GM12878 (cell line): ENCODE measurements around the gene SHCBP1L. TPM values are rescaled to one million over a fixed set of nuclear protein-coding genes. Genes with fewer than 3 reads are reported as not detected.

Experiments
- ATAC-seq: fragments of 200-7000 bp; cut with Tn5 transposase; 3 replicates; pipeline ENCODE4 v1.9.1; 2020; ENCODE audit warnings: mild to moderate bottlenecking, moderate library complexity
- BruUV-seq: library from RNA; stranded (reverse); fragments of 400-500 nt; replicated peaks from 2 replicates; lab custom pipeline; 2021; lab: Mats Ljungman, UMichigan
- CTCF ChIA-PET: fragments of 300-600 bp; sonication (Branson Sonifier 250); formaldehyde crosslinking; extraction: SDS; loops from one replicate; lab custom pipeline; 2021; ENCODE audit warnings: inconsistent platforms; lab: Yijun Ruan, JAX
- POLR2A ChIA-PET: fragments of 350-600 bp; formaldehyde crosslinking; extraction: SDS; loops from one replicate; lab custom pipeline; 2021; ENCODE audit warnings: inconsistent platforms; lab: Charles Lee
- RAD21 ChIA-PET: fragments of 300-600 bp; sonication (Branson Sonifier 250); formaldehyde crosslinking; loops from one replicate; lab custom pipeline; 2023; ENCODE audit warnings: antibody characterized with exemption; ENCODE audit not compliant: unreplicated experiment; lab: Charles Lee
- SMC1A ChIA-PET: fragments of 300-600 bp; sonication (Branson Sonifier 250); formaldehyde crosslinking; loops from one replicate; lab custom pipeline; 2023; ENCODE audit not compliant: unreplicated experiment, uncharacterized antibody; lab: Charles Lee
- DNase-seq: peaks from one replicate; pipeline ENCODE4 v3.0.0-alpha.2; 2011; ENCODE audit warnings: low read depth, low spot score
- FAIRE-seq: peaks from 3 replicates; lab custom pipeline; 2011; peaks lifted over from hg19 to GRCh38; lab: Jason Lieb, UNC
- H2AFZ ChIP-seq: 2 replicates; pipeline ENCODE4 v1.6.0; 2011; ENCODE audit warnings: low read depth, low read length, control low read depth; ENCODE audit not compliant: control insufficient read depth
- H3K27ac ChIP-seq: 2 replicates; pipeline ENCODE4 v1.5.1; 2011; ENCODE audit warnings: control low read depth; ENCODE audit not compliant: control insufficient read depth, insufficient read depth
- H3K27me3 ChIP-seq, 2 experiments: replicated peaks in 1 of 2; 2 replicates each; pipeline versions ENCODE4 v1.6.0 to v1.6.1; 2011; ENCODE audit warnings: low read length in 1 of 2; ENCODE audit not compliant: control insufficient read depth in 2 of 2, insufficient read depth in 2 of 2
- H3K36me3 ChIP-seq, 2 experiments: 2 replicates each; pipeline ENCODE4 v1.5.1; 2011; ENCODE audit warnings: low read length in 1 of 2; ENCODE audit not compliant: control insufficient read depth in 2 of 2, insufficient read depth in 2 of 2
- H3K4me1 ChIP-seq: 2 replicates; pipeline ENCODE4 v1.6.1; 2011; ENCODE audit warnings: mild to moderate bottlenecking, low read length, moderate library complexity, mixed read lengths; ENCODE audit not compliant: control insufficient read depth, insufficient read depth
- H3K4me2 ChIP-seq: 2 replicates; pipeline ENCODE4 v1.6.0; 2011; ENCODE audit warnings: control low read depth; ENCODE audit not compliant: control insufficient read depth, insufficient read depth
- H3K4me3 ChIP-seq: fragments of 200-600 bp; sonication (generic); 2 replicates; pipeline ENCODE4 v1.5.1; 2016
- H3K79me2 ChIP-seq: 2 replicates; pipeline ENCODE4 v1.6.0; 2011; ENCODE audit warnings: low read length; ENCODE audit not compliant: control insufficient read depth, insufficient read depth
- H3K9ac ChIP-seq: 2 replicates; pipeline ENCODE4 v1.8.0; 2011; ENCODE audit warnings: low read length, control low read depth, mixed read lengths; ENCODE audit not compliant: control insufficient read depth, insufficient read depth
- H3K9me3 ChIP-seq: replicated peaks from 3 replicates; pipeline ENCODE4 v1.5.1; 2011; ENCODE audit warnings: mild to moderate bottlenecking, low read length; ENCODE audit not compliant: control insufficient read depth, insufficient read depth
- H4K20me1 ChIP-seq: 2 replicates; pipeline ENCODE4 v1.6.0; 2011; ENCODE audit not compliant: control insufficient read depth, insufficient read depth
- CHD4 ChIP-seq: fragments of 200-600 bp; sonication (generic); IDR thresholded peaks from 2 replicates; pipeline ENCODE4 v1.6.1; 2016; ENCODE audit warnings: mild to moderate bottlenecking
- E4F1 ChIP-seq: fragments of 450-650 bp; IDR thresholded peaks from 2 replicates; pipeline ENCODE4 v1.6.1; 2018; ENCODE audit warnings: borderline replicate concordance, mild to moderate bottlenecking; ENCODE audit not compliant: partially characterized antibody
- MXI1 ChIP-seq: fragments of 150-350 bp; IDR thresholded peaks from 2 replicates; pipeline ENCODE4 v1.6.1; 2011; ENCODE audit warnings: low read depth, mild to moderate bottlenecking, inconsistent platforms, low read length, improper control_type of control experiment
- POLR2AphosphoS5 ChIP-seq: IDR thresholded peaks from 2 replicates; pipeline ENCODE4 v1.6.1; 2011; ENCODE audit warnings: mild to moderate bottlenecking, low read length, inconsistent platforms
- SRF ChIP-seq, 2 experiments: IDR thresholded peaks; 2 replicates each; pipeline ENCODE4 v1.6.1; 2011; ENCODE audit warnings: low read depth in 2 of 2, low read length in 2 of 2, mild to moderate bottlenecking in 1 of 2, moderate library complexity in 1 of 2
- STAT1 ChIP-seq: fragments of 450-650 bp; conservative IDR thresholded peaks from 2 replicates; pipeline ENCODE4 v1.6.1; 2014; ENCODE audit warnings: antibody characterized with exemption, mild to moderate bottlenecking
- ZBTB40 ChIP-seq: fragments of 450-650 bp; IDR thresholded peaks from 2 replicates; pipeline ENCODE4 v1.6.1; 2016; ENCODE audit warnings: mild to moderate bottlenecking, moderate library complexity, borderline replicate concordance
- WGBS: methylation state at CpG from one replicate; pipeline ENCODE4 v1.1.6; 2016; ENCODE audit warnings: low lambda C conversion rate; ENCODE audit not compliant: insufficient replicate concordance, insufficient coverage; ENCODE audit errors: missing lambda C conversion rate; 5-methylcytosine and 5-hydroxymethylcytosine counted together
- in situ Hi-C: fragments of 300-500 bp; cut with MboI; formaldehyde crosslinking; loops from 9 replicates; pipeline ENCODE4 v1.14.3; 2018; ENCODE audit warnings: mixed read lengths
- intact Hi-C: fragments of 100-400 bp; cut with micrococcal nuclease; formaldehyde crosslinking; loops from one replicate; pipeline ENCODE4 v1.14.2; 2022; ENCODE audit not compliant: unreplicated experiment
- polyA plus RNA-seq, 11 experiments: library from polyadenylated mRNA; depleted of rRNA in 4 of 11; unstranded in 6 of 11; stranded (reverse) in 5 of 11; fragments of >200 nt; fragmentation: Nextera tagmentation in 4 of 11; fragmentation: Illumina TruSeq in 1 of 11; extraction: Ambion mirVana in 4 of 11; extraction: Trizol in 1 of 11; gene quantifications; 1 replicate in 1 of 11; 2 replicates in 10 of 11; pipeline versions ENCODE4 v1.2.1 to v1.2.3, GENCODE V29; 2011 to 2016; ENCODE audit warnings: inconsistent platforms in 2 of 11, missing spikeins in 2 of 11, low read depth in 1 of 11
- total RNA-seq, 4 experiments: library from RNA; depleted of rRNA in 3 of 4; stranded (reverse); fragments of >200 nt in 3 of 4; fragmentation: Illumina TruSeq in 1 of 4; extraction: Trizol in 1 of 4; gene quantifications; 2 replicates each; pipeline versions ENCODE4 v1.2.1 to v1.2.3, GENCODE V29; 2013 to 2021

SHCBP1L gene
- total and polyA plus RNA-seq, 10 of the 15 experiments (the other 5 are each of a cell fraction or from before 2014, with no cell fraction given) = not detected

- TF ChIP-seq POLR2AphosphoS5 (no peak), SRF (IDR thresholded peaks at IDR 0.05; ENCODE audit: low read depth in 2 of 2, low read length in 2 of 2) (no peak)
These were observed 24.5 kb upstream of the SHCBP1L start (continued) for GRCh38 chr1:182977480-182977879.

GRCh38 chr1:182974506-182975191 lies 21.7 kb upstream of the SHCBP1L start:
- no peak overlapping the region for H3K4me3 ChIP-seq
- no peaks in the 10 kb centered on the region for H3K4me1 ChIP-seq
- H3K27me3 ChIP-seq = no peaks in the 10 kb centered on the region
- no peak overlapping the region for H3K4me2 ChIP-seq
- ATAC-seq = no peak
- H3K79me2 ChIP-seq = no peaks in the 10 kb centered on the region
- H3K27ac ChIP-seq = no peak overlapping the region
- no peak overlapping the region for H2AFZ ChIP-seq
- SMC1A ChIA-PET = interaction anchor here (1.2 to 2.3 kb wide), 4 partner anchors 10 to 254 kb away, joined by 3 to 11 read pairs (median 5); no protein-coding TSS in a partner anchor
- CTCF ChIA-PET = interaction anchor here (0.6 to 3.0 kb wide), 4 partner anchors 12 to 253 kb away, joined by 4 to 11 read pairs (median 6); no protein-coding TSS in a partner anchor
- TF ChIP-seq STAT1 (no peak), MXI1 (no peak), CHD4 (no peak), ZBTB40 (no peak), E4F1 (no peak)
- no peaks in the 10 kb centered on the region for H3K9me3 ChIP-seq
- POLR2A ChIA-PET = no interaction called here
- H3K36me3 ChIP-seq = no peaks in the 10 kb centered on the region
- intact Hi-C loops = no loop called here
- 48% methylated on average over 2 of the region's 2 CpGs for WGBS
- no peak for DNase-seq
- no peaks in the 10 kb centered on the region for H4K20me1 ChIP-seq
- BruUV-seq = no TSS peak
- H3K9ac ChIP-seq = no peak overlapping the region
- RAD21 ChIA-PET = interaction anchor here (0.7 kb wide), 1 partner anchor 53 kb away, joined by 3 read pairs; no protein-coding TSS in a partner anchor
- in situ Hi-C loops = no loop called here
- no peak for FAIRE-seq
